Measurements from ENCODE around the gene SLCO1C1. TPM values are rescaled to one million over a fixed set of nuclear protein-coding genes. Genes with fewer than 3 reads are reported as not detected.

The SLCO1C1 gene
- total RNA-seq, 2 donors from 2014 or later, result 0.33 to 1.0 TPM

GRCh38 chr12:20711846-20712245 lies 16.7 kb downstream of the SLCO1C1 start:
- intact Hi-C loops (cut with DNase I), result no loop called here
- no peaks in the 10 kb centered on the region for H3K27me3 ChIP-seq
- no peak for ATAC-seq
- DNase-seq, result no peak
- no peaks in the 10 kb centered on the region for H3K4me1 ChIP-seq
- no peak overlapping the region for H3K27ac ChIP-seq
- 52 to 54% methylated on average over 3 of the region's 3 CpGs for WGBS, 2 donors
- H3K4me3 ChIP-seq, result no peak overlapping the region
- no peaks in the 10 kb centered on the region for H3K36me3 ChIP-seq (replicated peaks in 1 of 2; ENCODE audit: insufficient read depth in 1 of 2, low read depth in 2 of 2)
- no peaks in the 10 kb centered on the region for H3K9me3 ChIP-seq
- no peak for TF ChIP-seq POLR2A (IDR thresholded peaks at IDR 0.05)
- no peak for TF ChIP-seq CTCF (IDR thresholded peaks at IDR 0.05)

GRCh38 chr12:20716037-20716436 lies 20.9 kb downstream of the SLCO1C1 start:
- DNase-seq (no peak), ATAC-seq (no peak)
- H3K36me3 ChIP-seq (replicated peaks in 1 of 2; ENCODE audit: insufficient read depth in 1 of 2, low read depth in 2 of 2), result no peaks in the 10 kb centered on the region
- H3K4me1 ChIP-seq, result no peaks in the 10 kb centered on the region
- H3K4me3 ChIP-seq, result no peak overlapping the region
- TF ChIP-seq POLR2A (IDR thresholded peaks at IDR 0.05) (no peak), CTCF (IDR thresholded peaks at IDR 0.05) (no peak)
- 43 to 54% methylated on average over 2 of the region's 2 CpGs for WGBS, 2 donors
- intact Hi-C loops (cut with DNase I), result no loop called here
- H3K27ac ChIP-seq, result no peak overlapping the region
- no peaks in the 10 kb centered on the region for H3K9me3 ChIP-seq
- no peaks in the 10 kb centered on the region for H3K27me3 ChIP-seq

- no peak for ATAC-seq
- intact Hi-C loops (cut with DNase I), result no loop called here
- Histone ChIP-seq H3K4me1 (no peaks in the 10 kb centered on the region), H3K36me3 (replicated peaks in 1 of 2; ENCODE audit: insufficient read depth in 1 of 2, low read depth in 2 of 2) (no peaks in the 10 kb centered on the region), H3K27me3 (no peaks in the 10 kb centered on the region), H3K27ac (no peak overlapping the region), H3K4me3 (no peak overlapping the region), H3K9me3 (no peaks in the 10 kb centered on the region)
- WGBS, 2 donors, result 57 to 68% methylated on average over 1 of the region's 1 CpG
- TF ChIP-seq CTCF (IDR thresholded peaks at IDR 0.05) (no peak), POLR2A (IDR thresholded peaks at IDR 0.05) (no peak)
- DNase-seq, result no peak
Measured at GRCh38 chr12:20716985-20717384, 21.9 kb downstream of the SLCO1C1 start.

GRCh38 chr12:20718294-20718693 lies 23.2 kb downstream of the SLCO1C1 start:
- Histone ChIP-seq H3K36me3 (replicated peaks in 1 of 2; ENCODE audit: insufficient read depth in 1 of 2, low read depth in 2 of 2) (no peaks in the 10 kb centered on the region), H3K9me3 (no peaks in the 10 kb centered on the region), H3K27me3 (no peaks in the 10 kb centered on the region), H3K4me1 (no peaks in the 10 kb centered on the region), H3K4me3 (no peak overlapping the region), H3K27ac (no peak overlapping the region)
- TF ChIP-seq POLR2A (IDR thresholded peaks at IDR 0.05) (no peak), CTCF (IDR thresholded peaks at IDR 0.05) (no peak)
- intact Hi-C loops (cut with DNase I), result no loop called here
- WGBS, 2 donors, result 56 to 59% methylated on average over 4 of the region's 4 CpGs
- ATAC-seq (no peak), DNase-seq (no peak)

GRCh38 chr12:20722142-20722541 lies 27.0 kb downstream of the SLCO1C1 start:
- ATAC-seq (no peak), DNase-seq (no peak)
- H3K27ac ChIP-seq, result no peak overlapping the region
- no peaks in the 10 kb centered on the region for H3K9me3 ChIP-seq
- H3K27me3 ChIP-seq, result no peaks in the 10 kb centered on the region
- TF ChIP-seq POLR2A (IDR thresholded peaks at IDR 0.05) (no peak), CTCF (IDR thresholded peaks at IDR 0.05) (no peak)
- intact Hi-C loops (cut with DNase I), result no loop called here
- 22 to 41% methylated on average over 1 of the region's 1 CpG for WGBS, 2 donors
- H3K36me3 ChIP-seq (replicated peaks in 1 of 2; ENCODE audit: insufficient read depth in 1 of 2, low read depth in 2 of 2), result no peaks in the 10 kb centered on the region
- no peak overlapping the region for H3K4me3 ChIP-seq
- no peaks in the 10 kb centered on the region for H3K4me1 ChIP-seq
